GM19043 (cell line): ENCODE results near the gene C14orf93.

Experiments
- ATAC-seq: cut with Tn5 transposase; IDR thresholded peaks from one replicate; pipeline ENCODE4 v1.9.1; 2021; ENCODE audit warnings: low read depth; ENCODE audit not compliant: unreplicated experiment

The C14orf93 gene

GRCh38 chr14:22996768-22997654 lies 12.9 kb downstream of the C14orf93 start:
- ATAC-seq: no peak

DNA sequence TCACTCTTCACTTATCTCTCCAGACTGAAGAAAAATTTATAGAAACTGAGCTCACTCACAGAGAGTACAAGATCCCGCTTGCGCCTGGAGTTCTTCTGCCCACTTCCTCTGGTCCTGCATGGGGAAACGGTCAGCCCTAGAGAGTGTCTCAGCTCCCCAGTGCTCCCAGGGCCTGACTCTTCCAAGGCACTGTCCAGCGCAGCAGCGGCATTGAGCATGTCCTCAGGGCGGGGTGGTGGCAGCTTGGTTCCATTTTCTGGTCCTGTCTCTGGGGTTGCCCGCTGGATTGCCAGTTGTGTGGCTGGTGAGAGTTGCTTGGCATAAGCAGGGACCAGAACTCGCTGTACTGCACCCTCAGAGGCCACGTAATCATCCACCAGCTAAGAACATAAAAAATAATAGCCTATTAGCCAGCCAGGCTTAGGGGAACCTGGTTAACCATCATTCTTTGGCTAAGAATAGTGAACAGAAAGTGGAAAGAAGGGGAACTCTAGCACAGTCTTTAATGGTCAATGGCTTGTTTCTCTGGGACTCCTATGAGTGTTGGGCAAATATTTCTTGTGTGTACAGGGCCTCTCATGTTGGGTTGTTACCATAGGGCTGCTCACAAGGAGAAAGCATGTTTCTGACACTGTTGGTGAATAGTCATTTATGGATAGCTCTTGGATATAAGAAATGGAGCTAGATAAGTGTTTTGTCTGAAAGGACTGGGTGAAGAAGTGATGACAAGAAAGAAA lies 13.9 kb downstream of the C14orf93 start:
- no peak for ATAC-seq

DNA sequence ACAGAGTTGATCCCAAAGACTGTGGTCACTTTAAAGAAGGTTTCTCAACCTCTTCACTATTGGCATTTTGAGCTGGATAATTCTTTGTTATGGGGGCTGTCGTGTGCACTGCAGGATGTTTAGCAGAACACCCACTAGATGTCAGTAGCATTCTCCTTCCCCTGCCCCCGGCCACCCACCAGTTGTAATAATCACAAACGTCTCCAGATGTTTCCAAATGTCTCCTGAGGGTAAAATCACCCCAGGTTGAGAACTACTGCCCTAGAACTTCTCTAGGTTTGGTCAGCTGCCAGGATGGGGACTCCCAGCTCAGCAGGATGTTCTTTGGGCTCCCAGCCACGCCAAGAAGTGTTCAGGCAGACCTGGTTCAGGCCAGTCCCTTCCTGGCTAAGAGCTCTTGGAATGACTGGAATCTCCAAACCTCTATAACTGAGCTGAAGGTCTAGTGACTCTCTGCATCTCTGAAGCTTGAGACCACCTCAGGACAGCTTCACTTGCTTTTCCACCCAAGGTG lies 15.1 kb downstream of the C14orf93 start:
- no peak for ATAC-seq

DNA sequence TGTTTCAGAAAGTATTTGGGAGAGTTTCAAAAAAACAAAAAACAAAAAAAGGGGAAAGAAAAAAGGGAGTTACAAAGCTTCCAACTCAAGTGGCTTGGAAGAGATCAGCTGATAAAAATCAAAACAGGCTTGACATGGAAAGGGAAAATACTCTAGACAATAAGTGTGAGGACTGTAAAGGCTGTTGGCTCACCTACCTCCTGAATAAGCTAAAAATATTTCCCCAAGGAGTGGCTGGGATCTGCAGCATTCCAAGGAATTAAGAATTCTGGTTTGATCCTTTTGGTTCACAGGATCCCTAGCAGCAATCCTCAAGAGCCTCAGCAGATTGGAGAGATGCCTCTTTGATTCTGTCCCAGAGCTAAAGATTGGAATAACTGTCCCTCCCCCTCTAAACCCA lies 16.4 kb downstream of the C14orf93 start:
- ATAC-seq: no peak

DNA sequence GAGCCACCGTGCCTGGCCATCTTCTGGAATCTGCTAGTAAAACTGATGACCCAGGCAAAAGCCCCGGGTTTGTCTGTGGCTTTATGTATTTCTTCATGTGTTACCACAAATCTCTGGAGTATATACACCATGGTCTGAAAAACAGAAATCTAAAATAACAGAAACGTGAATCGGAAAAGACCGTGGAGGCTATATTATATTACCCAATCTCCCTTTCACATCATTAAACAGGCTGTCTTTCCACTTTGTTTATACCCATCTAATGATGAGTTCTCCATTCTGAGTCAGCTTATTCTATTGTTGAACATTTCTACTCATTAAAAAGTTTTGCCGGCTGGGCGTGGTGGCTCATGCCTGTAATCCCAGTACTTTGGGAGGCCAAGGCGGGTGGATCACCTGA lies 18.1 kb downstream of the C14orf93 start:
- ATAC-seq: no peak

DNA sequence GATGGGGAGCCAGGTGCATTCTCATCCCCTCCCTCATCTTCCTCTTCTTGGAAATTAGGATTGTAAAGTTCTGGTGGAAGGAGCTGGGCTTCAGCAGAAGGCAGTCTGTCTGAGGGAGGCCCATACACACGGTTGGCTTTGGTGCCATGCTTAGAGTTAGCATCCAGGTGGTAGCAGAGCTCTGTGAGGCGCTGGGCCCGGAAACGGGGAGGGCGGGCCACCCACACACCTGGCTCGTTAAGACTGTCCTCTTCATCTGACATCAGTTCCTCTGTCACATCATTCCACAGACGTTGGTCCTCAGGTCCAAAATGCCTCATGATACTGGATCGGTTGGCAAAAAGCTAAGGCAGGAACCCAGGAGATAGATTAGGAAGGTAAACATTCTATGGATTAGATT lies 22.7 kb downstream of the C14orf93 start:
- no peak for ATAC-seq

DNA sequence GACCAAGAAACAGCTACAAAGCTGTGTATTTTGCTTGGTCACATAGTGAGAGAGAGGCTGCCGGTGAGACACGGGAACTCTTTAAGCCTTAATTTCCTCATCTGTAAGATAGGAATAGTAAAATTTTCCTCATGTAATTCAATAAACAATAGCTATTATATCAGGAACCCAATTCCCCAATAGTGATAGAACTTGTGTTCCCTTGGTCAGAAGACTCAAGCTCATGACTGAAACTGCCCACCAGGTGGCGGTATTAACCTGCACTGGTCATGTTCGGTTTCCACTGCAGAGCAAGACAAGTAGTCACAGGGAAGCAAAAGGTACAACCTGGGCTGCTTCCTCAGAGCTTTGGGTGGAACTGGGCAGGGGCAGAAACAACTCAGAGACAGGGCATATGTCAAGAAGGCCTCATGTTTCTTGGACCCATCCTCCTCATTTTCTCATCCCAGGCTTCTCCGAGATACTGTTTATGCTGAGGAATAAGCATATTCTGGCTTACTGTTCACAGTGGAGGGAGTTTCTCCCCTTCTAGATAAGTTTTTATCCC lies 23.4 kb downstream of the C14orf93 start:
- no peak for ATAC-seq

DNA sequence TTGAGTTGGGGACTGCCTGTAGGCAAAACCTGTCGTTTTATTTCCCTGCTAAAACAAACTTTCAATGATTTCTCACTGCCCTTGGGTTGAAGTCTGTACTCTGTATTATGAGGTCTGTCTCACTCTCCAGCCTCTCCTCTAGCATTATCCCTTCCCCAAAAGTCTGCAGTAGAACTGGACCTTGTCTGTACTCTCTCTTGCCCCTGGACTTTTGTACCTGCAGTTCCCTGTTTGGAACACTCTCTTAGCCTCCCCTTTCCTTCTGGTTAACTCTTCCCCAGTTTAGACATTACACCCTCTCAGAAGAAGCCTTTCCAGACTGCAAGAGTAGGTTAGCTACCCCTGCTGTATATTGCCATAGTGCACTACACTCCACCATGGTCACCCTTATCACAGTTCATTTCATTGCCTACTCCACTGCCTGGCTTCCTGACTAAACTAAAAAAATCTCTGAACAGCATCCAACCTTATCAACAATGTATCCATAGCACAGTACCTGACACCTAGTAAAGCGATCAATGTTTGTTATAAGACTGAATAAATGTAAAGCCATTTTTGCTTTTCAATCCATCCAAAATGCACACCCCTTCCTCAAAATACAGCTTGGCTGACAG lies 23.9 kb downstream of the C14orf93 start:
- no peak for ATAC-seq

DNA sequence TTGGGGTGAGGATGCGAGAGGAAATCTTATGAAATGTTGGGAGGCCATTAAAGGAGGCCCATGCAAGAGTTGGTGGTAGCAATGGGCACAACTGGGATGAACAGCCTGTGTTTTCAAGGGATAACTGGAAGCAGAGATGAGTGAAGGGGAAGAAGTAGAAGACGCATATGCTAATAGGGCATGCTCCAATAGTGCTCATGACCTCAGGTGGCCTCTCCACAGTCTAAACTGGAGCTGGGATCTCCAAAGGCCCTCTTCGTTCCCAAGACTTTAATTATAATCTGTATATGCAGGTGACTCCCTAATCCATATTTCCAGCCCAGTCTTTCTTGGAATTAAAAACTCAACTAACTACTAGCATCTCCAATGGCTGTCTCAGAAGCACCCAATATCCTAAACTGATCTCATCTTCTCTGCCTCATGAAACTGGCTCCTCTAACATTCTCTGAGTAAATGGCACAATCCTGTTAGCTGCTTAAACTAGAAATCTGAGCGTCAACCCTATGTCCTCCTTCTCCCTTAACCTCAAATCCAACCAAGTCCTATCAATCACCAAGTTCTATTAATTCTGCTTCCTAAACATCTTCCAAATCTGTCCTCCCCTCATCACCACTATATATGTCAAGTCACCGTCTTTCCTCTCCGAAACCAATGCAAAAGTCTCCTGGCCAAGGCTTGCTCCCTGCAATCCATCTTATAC lies 24.8 kb downstream of the C14orf93 start:
- no peak for ATAC-seq

DNA sequence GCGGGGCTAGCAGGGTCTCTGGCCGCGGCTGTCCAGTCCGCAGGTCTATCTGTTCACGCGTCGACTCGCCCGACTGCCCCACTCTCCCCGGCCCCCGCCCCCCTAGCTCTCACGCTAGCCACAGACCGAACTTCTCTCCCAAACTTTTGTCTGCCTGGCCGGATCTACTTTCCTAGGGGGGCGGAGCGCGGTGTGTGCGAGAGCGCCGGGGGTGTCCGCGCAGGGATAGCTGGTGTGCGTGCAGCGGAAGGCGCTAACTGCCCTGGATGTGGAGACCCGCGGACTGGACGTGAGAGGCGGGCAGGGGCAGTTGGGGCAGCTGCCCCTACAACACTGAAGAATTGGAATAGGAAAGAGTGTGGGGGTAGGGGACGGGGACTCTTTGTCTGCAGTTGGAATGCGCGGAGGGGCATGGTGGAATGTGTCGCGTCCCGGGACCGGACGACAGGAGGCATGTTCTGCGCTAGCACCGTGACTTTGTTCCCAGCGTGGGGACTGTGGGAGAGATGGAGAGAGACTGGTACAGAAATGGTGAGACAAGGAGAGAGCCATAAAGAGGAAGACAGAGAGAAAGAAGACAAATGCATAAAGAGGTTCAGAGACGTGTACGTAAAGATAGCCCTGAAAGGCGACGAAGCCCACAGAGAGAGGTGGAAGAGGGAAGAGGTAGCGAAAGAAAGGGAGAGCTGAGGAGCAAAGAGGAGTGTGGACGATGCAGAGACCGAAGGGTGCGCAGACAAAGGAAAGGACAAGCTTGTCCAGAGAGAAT lies 27.3 kb downstream of the C14orf93 start, which contains the start of gene AJUBA:
Gene AJUBA, minus strand, starts transcription at position 75 of the 769 bp plus-strand sequence. CDS start 285 bp downstream, outside the sequence.
- no peak for ATAC-seq

DNA sequence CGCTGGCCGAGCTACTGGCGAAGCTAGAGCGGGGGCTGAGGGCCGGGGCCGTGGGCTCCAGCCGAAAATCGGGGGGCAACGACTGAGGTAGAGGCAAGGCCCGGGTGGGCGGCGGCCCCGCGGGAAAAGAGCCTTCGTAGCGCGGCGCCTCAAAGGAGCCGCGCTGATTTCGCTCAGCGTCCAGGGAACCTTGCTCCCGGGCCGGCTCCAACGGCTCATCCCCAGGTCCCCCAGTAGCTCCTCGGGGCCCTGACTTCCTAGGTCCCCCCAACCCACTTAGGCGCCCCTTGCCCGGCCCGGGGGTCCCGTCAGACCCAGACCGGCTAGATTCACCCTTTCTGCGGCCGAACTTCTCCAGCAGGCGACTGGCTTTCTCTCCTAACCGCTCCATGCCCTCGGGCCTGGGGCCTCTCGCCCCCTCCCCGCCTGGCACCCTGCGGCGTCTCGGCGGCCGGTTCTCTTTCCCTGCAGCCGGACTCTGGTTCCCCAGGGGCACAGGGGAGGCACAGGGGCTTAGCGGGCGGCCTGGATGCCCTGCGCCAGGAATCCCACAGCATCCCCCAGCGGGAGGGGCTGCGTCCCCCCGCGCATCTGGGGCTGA lies 28.0 kb downstream of the C14orf93 start:
- ATAC-seq: no peak

DNA sequence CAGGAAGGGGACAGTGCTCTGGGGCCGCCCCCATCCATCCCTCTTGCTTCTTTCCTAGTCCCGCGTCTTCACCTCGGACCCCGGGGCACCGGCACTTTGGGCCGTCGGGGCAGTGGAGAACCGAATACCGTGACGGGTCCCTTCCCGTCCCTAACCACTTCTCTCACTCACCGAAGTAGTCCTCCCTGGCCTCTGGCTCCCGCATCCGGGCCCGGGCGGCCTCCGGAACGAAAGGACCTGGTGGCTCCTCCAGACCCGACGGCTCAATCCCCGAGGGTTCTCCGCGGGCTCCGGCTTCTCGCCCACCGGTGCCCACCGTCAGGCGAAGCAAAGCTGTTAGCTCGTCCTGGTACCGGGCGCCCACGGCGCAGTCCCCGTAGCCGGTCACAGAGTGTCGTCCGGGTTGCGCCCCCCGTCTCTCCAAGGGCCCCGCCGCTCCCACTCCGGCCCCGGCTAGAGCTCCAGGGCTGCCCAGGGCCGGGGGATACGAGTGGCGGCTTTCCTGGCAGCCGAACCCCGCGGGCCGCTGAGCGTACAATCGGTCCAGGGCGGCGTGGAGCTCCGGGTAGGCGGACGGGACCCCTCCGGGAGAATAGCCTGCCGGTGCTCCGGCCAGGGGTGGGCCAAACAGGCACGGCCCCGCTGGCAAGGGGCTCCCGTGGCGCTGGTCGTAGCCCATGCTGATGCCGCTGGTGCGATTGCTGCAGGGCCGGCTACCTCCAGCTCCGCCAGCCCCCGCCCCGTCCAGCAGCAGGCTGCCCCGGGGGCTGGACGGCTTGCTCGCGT lies 28.7 kb downstream of the C14orf93 start:
- ATAC-seq: no peak

- no peak for ATAC-seq
Observed at GRCh38 chr14:22980672-22981089, 29.3 kb downstream of the C14orf93 start.

DNA sequence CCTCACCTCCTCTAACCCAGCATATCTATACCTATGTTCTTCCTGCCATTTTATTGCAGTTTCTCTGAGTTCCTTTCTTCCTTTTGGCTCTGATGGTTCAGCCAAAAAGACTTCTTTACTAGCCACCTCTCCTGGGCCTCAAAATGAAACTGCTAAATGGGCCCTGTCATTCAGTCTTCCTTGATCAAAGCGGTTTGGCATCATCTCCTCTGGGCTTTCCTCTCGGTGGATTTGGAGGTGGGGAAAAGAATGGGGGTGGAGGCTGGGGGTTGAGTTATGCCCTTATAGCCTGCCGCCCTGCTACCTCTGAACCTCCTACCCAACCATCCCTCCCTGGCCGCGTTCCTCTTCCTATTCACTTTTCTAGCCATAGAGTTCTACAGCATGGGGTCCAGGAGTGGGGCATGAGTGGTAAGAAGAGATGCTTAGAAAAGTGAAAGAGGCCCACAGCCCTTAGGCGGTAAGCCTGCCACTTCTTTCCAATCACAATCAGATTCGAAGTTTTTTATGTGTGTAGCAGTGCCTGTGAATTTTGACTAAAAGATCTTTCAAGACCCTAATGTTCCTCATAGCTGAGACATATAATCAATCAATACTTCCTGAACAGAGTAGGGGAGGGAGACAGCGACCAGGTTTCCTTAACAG lies 30.1 kb downstream of the C14orf93 start:
- no peak for ATAC-seq

- no peak for ATAC-seq
Observed at GRCh38 chr14:22978981-22979671, 30.8 kb downstream of the C14orf93 start.

DNA sequence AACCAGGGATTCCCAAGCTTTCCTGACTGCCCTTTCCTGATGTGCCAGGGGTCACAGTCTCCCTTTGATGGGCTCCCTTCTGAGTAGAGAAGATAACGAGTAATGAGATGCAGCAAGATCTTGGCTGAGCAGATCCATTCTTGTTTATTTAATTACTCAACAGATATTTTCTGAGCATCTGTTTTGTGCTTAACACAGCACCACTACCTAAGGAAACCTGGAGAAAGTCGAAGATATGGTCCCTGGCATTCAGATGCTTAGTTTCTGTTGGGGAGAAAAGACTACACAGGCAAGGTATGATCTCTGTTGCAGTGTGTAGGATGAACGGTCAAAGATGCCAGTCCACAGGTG lies 31.5 kb downstream of the C14orf93 start:
- no peak for ATAC-seq
